ENCODE data around the gene LIPG.

Gene LIPG

DNA sequence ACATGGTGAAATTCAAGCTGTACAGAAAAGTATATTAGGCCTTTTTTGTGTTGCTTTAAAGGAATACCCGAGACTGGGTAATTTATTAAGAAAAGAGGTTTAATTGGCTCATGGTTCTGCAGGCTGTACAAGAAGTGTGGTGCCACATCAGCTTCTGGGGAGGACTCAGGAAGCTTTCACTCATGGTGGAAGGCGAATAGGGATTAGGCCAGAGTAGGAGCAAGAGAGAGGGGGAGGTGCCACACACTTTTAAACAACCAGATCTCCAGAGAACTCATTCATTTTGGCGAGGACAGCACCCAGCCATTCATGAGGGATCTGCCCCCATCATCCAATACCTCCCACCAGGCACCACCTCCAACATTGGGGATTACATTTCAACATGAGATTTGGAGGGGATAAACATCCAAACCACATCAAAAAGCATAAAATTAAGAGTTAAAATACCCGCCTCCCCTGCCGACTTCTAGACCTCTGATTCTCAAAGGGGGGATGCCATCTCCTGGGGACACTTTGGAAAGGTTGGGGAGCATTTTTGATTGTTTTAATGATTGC lies 15.1 kb upstream of the LIPG start:
- no peak for DNase-seq

GRCh38 chr18:49547701-49548100 lies 14.2 kb upstream of the LIPG start:
- DNase-seq, result no peak

GRCh38 chr18:49548229-49548636 lies 13.6 kb upstream of the LIPG start:
- DNase-seq, result no peak

- DNase-seq, result no peak
Observed at GRCh38 chr18:49550621-49551339, 11.1 kb upstream of the LIPG start.

- DNase-seq, result no peak
Observed at GRCh38 chr18:49553003-49553402, 8.9 kb upstream of the LIPG start.

GRCh38 chr18:49555641-49556040 lies 6.2 kb upstream of the LIPG start:
- no peak for DNase-seq

DNA sequence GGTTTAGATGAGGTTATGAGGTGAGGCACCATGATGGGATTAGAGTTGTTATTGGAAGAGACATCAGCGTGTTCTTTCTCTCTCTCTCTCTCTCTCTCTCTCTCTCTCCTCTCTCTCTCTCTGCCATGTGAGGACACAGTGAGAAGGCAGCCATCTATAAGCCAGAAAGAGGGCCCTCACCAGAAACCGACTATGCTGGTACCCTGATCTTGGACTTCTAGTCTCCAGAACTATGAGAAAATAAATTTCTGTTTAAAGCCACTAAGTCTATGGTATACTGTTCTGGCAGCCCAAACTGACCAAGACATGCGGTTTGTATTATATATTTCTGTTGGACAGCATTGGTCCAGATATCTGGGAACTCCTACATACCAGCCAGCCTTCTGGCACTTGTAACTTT lies 3.5 kb upstream of the LIPG start:
- DNase-seq, result no peak

DNA sequence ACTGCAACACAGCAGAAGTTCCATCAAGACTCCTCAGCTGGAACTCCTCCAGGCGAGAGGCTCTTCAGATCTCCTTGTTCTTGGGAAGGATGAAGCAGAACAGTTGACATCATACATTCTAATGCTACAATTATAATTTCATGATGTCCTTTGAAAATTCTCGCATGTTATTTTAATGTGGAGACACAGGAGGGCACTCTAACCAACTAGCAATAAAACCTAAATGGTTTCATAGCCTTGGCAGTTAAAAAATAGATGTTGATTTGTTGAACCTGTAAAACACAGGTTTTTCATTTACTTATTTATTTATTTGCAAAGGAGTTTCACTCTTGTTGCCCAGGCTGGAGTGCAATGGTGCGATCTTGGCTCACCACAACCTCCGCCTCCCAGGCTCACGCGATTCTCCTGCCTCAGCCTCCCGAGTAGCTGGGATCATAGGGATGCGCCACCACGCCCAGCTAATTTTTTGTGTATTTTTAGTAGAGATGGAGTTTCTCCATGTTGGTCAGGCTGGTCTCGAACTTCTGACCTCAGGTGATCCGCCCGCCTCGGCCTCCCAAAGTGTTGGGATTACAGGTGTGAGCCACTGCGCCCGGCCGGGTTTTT lies 2.4 kb upstream of the LIPG start:
- peak; percentile 15 for DNase-seq

GRCh38 chr18:49560277-49560623 lies 1.6 kb upstream of the LIPG start:
- no peak for DNase-seq

GRCh38 chr18:49560624-49561288 lies 1.1 kb upstream of the LIPG start:
- DNase-seq, result no peak

- DNase-seq, result no peak
Observed at GRCh38 chr18:49562481-49563129, 748 bp downstream of the LIPG start.

- DNase-seq, result no peak
Observed at GRCh38 chr18:49563130-49563540, 1.3 kb downstream of the LIPG start.

- no peak for DNase-seq
Observed at GRCh38 chr18:49563701-49564517, 2.1 kb downstream of the LIPG start.

DNA sequence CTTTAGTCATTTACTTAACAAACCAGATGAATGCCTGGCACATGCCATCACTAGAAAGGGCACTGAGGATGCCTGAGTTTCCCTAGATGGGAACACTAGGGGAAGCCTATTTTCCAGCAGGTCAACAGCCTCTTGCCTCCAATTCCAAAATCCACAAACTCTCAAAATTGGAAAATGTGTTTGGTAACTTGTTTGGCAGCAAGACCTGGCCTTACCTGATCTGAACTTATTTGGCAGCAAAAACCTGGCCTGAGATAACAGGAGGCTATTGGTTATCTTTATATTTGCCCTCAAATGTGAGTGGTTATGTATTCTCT lies 2.6 kb downstream of the LIPG start:
- no peak for DNase-seq

DNA sequence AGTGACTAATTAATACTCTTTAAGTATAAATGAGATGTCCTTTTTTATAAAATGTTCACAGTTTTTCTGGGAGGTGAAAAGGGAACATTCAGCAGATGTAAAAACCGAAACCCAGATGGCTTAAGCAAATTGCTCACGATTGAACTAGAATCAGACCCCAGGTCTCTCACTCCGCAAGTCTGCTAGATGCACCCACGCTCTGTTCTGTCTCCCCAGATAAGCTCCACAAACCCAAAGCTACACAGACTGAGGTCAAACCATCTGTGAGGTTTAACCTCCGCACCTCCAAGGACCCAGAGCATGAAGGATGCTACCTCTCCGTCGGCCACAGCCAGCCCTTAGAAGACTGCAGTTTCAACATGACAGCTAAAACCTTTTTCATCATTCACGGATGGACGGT lies 3.2 kb downstream of the LIPG start:
- no peak for DNase-seq

GRCh38 chr18:49565612-49566011 lies 3.8 kb downstream of the LIPG start:
- no peak for DNase-seq

DNA sequence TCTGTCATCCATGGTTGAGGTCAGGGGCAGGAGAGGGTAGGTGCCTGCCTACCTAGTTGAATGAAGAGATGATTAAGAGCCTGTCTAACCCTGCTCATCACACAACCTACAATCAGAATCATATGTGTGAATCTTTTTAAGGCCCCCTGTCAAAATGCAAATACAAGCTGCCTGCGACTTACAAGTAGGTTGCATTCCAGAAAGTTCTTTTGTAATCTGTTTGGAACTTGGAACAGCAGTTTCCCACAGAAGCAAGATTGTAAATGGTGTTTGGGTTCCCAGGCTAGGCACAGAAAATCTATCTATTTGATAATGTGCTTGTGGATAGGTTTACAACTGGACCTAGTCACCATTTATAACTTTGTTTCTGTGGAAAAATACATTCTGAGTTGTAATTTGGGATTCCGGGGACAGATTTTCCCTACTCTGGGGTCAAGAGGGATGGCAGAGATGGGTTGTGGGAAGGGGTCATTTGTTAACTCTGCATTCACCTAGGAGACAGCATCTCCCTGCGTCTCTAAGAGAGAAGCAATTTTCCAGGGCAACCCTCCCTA lies 4.4 kb downstream of the LIPG start:
- DNase-seq, result no peak

- DNase-seq, result no peak
Observed at GRCh38 chr18:49566985-49567384, 5.1 kb downstream of the LIPG start.

- no peak for DNase-seq
Observed at GRCh38 chr18:49569724-49570123, 7.9 kb downstream of the LIPG start.

DNA sequence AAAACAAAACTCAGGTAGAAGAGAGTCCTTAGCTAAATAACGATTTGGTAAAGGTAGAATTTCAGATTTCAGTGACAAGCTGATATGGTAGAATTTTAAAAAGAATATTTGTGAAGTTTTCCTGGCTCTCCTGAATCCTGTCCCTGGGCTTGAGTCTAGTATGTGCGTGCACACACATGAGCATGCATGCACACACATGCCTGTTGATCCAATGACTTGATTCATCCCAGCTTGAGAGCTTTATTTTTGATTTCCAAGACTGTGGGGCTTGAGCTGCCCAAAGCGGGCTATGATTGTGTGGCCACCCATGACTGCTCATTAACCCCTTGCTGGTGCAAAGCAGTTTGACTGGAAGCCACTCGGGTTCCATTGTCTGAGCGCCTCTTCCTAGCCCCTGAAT lies 9.0 kb downstream of the LIPG start:
- DNase-seq, result no peak

- DNase-seq, result no peak
Observed at GRCh38 chr18:49572611-49573345, 10.9 kb downstream of the LIPG start.

- no peak for DNase-seq
Observed at GRCh38 chr18:49573835-49574234, 12.0 kb downstream of the LIPG start.
